Esophagus muscularis mucosa (tissue), 4 donors: ENCODE data around the gene ENOSF1.

Experiments
- EP300 ChIP-seq: sonication (generic); formaldehyde crosslinking; IDR thresholded peaks from one replicate; pipeline ENCODE4 v1.6.1; 2017; ENCODE audit warnings: antibody characterized with exemption
- POLR2AphosphoS5 ChIP-seq, 2 donors: sonication (generic); formaldehyde crosslinking; IDR thresholded peaks; one replicate each; pipeline ENCODE4 v1.6.1; 2017; ENCODE audit warnings: antibody characterized with exemption in 2 of 2
- TF ChIP-seq, protein P1 (sequence below), 3 experiments: fragments of 200-600 bp in 2 of 3; fragments of 450-650 bp in 1 of 3; sonication (generic) in 2 of 3; IDR thresholded peaks; one replicate each; pipeline ENCODE4 v1.5.1; 2017 to 2019; ENCODE audit warnings: antibody characterized with exemption in 3 of 3, mild to moderate bottlenecking in 2 of 3, moderate library complexity in 1 of 3

DNA sequence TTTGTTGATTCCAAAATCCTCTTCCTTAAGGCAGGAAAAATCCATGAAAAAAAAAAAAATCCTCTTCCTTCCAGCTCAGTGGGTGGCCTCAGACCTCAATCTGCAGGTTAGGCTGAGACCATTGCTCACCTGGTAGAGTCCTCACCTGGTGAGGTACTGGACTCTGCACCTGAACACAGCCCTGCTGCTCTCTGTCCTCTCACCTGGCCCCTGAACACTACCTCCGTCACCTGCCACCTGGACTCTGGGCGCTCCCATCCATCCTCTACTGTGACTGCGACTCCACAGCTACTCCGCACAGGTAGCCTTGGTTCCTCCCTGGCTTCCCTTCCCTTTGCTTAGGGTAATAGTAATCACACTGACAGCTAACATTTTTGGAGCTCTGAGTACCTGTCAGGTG, 32.9 kb downstream of the ENOSF1 start:
- TF ChIP-seq POLR2AphosphoS5 (IDR thresholded peaks at IDR 0.05) (no peak), EP300 (no peak)
- TF ChIP-seq, protein P1, sequence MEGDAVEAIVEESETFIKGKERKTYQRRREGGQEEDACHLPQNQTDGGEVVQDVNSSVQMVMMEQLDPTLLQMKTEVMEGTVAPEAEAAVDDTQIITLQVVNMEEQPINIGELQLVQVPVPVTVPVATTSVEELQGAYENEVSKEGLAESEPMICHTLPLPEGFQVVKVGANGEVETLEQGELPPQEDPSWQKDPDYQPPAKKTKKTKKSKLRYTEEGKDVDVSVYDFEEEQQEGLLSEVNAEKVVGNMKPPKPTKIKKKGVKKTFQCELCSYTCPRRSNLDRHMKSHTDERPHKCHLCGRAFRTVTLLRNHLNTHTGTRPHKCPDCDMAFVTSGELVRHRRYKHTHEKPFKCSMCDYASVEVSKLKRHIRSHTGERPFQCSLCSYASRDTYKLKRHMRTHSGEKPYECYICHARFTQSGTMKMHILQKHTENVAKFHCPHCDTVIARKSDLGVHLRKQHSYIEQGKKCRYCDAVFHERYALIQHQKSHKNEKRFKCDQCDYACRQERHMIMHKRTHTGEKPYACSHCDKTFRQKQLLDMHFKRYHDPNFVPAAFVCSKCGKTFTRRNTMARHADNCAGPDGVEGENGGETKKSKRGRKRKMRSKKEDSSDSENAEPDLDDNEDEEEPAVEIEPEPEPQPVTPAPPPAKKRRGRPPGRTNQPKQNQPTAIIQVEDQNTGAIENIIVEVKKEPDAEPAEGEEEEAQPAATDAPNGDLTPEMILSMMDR (IDR thresholded peaks at IDR 0.05): no peak
